GM21367 (cell line): ENCODE data around the gene BHLHE23.

ENCODE experiments used
- ATAC-seq: cut with Tn5 transposase; IDR thresholded peaks from one replicate; pipeline ENCODE4 v1.9.1; 2021; ENCODE audit not compliant: unreplicated experiment

BHLHE23 gene

DNA sequence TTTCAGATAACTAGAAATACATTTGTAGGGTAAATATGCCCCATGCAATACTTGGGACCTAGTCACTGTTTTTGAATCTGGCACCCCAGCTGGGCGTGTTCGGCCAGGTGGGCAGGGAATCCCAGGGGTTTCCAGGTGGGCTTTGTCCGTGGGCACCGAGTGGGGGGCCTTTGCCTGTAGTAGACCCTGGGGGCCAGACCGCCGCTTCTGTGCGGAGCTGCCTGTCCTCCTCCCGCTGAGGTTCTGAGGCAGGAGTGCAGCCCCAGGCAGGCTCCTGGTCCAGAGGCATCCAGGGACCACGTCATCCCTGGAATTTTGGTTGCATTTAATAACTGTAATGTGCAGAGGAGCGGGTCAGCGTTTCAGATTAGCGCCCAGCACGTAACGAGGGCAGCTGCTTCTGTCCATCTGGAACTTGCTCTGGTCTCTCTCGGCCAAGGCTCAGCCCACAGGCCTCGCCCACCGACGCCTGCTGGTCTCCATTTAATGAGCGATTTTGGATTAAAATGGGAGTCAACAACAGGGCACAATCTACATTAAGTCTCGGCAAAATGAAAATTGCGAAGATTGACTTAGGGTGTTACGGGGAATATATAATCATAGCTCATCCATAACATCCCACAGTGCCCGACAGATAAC, 12.8 kb downstream of the BHLHE23 start:
- ATAC-seq: no peak

DNA sequence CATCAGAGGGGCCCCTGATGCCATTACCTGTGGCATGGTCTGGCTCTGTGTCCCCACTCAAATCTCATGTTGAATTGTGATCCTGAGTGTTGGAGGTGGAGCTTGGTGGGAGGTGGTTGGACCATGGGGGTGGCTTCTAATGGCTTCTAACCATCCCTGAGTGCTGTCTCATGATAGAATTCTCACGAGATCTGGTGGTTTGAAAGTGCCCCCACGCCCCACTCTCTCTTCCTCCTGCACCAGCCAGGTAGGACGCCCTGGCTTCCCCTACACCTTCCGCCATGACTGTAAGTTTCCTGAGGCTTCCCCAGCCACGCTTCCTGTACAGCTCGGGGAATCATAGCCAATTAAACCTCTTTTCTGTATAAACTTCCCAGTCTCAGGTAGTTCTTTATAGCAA, 14.9 kb downstream of the BHLHE23 start:
- ATAC-seq: no peak

DNA sequence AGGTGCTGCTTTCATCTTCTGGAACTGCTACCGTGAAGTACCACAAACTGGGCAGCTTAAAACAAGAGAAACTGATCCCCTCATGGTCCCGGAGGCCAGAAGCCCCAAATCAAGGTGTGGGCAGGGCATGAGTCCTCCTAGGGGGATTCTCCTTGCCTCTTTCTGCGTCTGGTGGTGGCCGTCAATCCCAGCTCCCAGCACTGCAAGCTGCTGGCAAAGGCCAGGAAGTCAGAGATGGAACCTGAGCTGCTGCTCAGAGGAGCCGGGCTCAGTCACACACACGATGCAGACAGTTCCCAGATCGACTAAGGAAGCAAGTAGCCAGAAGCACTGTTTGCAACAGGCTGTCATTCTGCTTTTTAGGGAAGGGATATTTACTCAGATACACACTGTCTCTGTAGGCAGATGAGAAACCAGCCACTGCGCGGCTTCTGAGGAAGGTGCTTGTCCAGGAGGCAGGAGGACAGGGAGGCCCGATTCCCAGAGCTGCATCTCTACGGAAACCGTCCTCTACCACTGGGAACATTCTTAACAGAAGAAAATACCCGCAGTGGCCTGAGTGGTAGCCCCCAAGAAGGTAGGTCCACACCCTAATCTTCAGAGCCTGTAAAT, 15.5 kb downstream of the BHLHE23 start:
- ATAC-seq: no peak

DNA sequence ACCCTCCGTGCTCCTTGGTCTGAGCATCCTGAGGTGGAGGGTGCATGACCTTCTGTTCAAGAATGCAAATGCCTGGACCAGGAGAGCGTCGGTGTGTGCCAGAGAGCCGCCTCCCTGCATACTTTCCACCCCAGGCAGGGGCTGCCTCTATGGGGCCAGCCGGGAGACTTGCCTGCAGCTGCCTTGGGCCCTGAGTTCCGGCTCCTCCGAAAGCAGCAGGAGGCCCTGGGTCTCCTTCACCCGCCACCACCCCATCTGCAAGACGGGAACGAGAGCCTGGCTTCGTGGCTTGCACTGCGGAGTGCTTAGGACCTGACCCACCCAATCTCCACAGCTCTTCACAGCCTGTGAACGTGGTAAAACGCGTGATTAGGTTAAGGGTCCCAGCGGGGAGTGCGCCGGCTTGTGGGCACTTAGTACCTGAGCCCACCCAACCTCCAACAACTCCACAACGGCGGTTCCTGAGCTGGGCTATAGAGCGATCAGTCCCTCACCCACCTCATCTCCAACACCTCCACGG, 16.4 kb downstream of the BHLHE23 start:
- ATAC-seq: no peak

DNA sequence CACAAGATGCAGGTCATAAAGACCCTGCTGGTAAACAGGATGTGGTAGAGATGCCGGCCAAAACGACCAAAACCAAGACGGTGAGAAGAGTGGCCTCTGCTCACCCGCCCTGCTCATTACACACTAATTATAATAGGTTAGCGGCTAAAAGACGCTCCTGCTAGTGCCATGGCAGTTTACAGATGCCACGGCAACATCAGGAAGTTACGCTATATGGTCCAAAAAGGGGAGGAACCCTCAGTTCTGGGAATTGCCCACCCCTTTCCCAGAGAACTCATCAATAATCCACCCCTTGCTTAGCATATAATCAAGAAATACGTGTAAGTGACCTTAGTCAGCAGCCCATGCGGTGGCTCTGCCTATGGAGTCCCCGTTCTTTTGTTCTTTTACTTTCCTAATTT, 17.6 kb downstream of the BHLHE23 start:
- no peak for ATAC-seq

DNA sequence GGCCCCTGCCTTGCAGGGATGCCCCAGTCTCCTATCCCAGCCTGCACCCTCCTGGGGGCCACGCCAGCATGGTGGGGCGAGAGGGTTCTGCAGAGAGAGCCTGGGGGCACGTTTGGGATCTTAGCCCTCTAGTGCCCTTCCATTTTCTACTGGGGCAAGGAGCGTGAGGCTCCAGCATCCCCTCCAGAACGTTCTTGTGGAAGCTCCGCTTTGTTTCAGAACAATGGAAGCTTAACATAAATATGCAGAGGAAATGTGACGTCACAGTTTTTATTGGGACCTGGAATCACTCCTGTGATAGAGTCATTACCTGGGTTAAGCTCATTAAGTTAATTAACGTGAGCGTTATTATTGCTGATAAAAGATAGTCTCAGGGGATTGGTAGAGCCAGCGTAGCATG, 19.6 kb downstream of the BHLHE23 start:
- ATAC-seq: no peak

DNA sequence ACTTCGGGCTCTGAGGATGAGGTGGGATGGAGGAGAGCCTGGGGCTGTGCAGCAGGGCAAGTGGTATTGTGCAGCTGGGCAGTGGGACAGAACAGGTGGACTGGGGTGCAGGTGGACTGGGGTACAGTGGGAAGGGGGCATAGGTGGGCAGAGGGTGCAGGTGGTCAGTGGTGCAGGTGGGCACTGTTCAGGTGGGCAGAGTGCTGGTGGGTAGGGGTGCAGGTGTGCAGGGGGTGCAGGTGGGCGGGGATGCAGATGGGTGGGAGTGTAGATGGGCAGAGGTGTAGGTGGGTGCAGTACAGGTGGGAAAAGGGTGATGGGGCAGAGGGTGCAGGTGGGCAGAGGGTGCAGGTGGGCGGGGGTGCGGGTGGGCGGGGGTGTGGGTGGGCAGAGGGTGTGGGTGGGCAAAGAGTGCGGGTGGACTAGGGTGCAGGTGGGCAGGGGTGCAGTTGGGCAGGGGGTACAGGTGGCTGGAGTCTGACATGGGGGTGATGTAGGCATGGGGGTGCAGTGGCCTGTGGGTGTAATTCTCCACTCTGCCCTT, 20.4 kb downstream of the BHLHE23 start:
- no peak for ATAC-seq

DNA sequence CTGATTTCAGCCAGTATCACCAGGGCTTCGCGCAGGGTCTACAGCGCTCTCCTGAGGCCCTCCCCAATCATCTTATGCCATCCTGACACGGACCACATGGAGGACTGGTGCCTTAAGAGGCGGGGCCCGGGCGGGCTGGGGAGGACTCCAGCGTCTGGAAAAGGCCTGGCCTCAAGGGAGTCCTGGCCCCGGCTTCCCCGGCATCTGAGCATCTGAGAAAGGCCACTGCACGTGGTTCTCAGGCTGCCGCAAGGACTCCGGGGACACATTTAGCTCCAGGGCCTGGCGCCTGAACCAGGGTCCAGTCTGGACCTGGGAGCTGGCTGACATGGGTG, 21.4 kb downstream of the BHLHE23 start:
- ATAC-seq: no peak

DNA sequence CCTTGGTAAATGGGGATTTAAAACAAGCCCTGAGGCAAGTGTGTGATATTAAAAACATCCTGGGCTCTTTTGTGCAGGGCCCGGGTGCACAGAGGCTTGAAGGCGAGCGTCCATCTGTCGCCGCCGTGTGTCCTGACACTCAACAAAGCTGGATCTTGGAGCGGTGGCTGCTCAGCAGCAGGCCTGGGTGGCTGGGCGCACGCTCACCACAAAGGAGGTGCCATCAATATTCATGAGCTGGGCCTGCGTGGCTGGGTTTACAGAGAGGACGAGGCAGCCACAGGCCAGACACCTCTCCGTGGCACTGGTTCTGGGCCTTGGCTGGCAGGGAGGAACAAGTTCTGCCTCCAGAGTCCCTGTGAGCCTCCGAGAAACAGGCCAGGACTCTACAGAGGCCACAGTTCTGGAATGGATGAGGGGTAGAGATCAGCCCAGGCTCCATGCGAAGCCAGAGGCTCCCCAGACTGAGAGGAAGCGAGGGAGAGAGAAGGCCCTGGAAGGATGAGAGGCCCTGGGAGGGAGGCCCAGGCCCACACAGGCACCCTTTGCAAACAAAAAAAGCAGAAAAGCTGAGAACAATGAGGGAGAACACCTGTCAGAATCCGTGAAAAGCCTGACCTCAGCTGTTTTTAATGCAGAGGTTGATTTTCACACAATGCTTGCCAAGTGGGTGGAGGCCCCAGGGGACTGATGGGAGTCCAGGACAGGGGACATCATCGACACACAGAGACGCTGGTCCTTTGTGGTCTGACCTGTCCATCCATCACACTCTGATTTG, 21.9 kb downstream of the BHLHE23 start:
- ATAC-seq: no peak

DNA sequence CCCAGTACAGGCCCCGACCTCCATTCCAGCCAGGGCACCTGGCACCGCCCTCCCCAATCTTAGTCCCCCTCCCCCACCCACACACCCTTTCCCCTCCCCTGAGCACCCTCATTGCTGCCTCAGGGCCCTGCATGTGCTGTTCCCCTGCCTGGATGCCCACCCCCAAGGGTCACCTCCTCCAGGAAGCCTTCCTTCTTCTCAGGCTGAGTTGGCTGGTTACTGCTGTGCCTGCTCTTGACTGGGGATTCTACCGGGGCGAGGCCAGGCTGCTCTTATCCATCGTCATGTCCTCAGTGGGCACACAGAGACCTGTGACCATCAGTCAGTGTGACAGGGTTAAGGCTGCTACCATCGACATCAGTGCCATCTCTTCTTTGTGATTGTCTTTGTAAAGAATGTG, 23.6 kb downstream of the BHLHE23 start:
- no peak for ATAC-seq

DNA sequence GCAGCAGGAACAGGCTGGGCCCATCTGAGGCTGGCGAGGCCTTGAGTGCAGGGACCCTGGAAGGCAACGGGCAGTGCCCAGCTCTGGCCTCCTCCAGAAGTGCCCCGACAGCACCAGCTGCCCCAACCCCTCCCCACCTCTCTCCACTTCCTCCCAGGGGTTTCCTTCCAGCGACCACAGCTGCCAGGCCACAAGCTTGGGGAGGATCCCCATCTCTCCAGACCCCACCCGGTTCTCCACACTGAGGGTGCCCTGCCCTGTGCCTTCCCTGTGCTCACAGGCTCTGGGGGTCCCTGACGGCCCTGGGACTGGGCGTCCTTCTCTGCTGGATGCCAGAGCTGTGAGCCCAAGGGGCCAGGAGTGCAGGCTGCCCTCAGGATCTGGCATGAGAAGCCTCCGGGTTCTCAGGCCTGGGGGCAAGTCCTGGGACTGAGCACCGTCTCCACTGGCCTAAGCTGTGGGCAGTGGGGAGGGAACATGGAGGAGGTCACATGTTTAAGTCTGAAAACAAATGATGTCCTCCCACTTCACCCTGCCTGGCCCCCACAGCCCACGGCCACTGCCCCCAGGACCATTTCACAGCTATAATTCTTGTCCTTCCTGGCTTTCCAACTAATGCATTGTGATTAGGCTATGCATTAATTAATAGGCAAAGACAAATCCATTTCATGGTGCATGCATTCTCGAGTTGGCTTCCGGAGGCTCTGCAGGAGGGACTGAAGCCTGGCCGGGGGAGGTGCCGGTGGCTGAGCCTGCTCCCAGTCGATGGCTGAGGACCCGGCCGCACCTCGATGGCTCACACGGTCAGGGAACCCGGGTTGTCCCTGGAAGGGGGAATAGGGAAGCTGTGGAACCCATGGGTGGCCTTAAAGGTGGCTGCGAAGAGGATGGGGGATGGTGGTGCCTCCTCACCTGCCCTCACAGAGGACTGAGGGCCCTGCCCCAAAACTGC, 24.4 kb downstream of the BHLHE23 start:
- no peak for ATAC-seq

DNA sequence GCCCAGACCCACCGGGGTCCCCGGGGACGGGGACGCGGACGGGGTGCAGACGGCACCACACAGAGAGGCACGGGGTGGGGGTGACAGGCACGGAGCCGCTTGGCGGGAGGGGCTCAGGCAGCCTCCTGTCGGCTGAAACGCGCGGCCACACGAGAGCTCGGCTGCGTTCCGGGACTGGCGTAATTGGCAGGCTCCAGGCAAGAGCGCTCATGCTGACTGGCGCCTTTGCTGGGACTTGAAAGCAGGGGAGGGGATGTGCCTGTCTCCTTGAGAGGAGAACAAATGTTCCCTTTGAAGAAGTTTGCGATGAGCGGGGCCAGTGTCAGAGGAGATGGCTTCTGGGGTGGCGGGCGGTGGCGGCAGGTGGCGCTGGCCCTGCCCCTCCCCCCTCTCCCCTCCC, 25.8 kb downstream of the BHLHE23 start:
- ATAC-seq: no peak

DNA sequence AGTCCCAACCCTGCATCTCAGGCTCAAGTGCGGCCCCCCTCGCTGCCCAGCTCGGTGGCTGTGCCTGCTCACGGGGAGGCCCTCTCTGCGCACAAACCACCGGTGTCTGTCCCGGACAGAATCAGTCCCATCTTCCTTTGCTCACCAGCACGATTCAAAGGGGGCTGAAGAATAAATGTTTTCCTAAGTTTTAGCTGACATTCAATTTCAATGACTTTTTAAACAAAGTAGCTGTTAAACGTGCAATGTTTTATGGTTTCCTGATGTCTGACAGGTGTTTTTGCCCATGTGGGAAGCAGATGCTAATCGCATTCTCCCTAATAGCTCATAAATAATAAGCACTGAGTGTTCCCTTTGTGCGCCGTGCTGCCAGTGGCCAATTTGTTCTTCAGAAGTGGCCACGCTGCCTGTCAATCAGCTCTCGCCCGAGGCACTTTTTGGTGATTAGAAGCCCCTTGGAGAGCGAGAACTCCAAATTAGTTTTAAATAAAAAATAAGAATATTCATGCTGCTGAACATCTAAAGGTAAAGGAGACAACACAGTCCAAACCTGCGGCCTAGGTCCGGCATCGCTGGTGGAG, 26.3 kb downstream of the BHLHE23 start:
- no peak for ATAC-seq

DNA sequence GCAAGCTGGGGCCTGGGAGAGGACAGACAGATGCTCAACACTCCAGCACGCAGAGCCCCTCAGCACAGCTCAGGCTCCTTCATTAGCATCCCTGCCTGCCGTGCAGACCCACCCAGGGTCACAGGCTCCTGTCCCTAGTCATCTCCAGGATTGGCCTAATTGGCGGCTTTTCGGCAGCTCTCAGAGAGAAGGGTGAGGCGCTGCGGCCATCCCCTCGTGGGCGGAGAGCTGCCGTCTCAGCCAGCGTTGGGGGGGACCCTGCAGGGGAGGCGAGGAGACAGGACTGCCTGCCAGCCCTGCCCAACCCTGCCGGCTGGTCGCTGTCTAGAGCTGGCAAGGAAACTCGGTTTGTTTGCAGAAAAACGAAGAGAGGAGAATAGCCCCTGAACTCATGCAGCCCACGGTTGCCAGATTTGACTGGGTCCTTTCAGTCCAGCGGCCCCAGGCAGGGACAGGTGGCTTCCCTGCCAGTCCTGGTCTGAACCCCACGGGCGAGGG, 26.8 kb downstream of the BHLHE23 start:
- no peak for ATAC-seq

DNA sequence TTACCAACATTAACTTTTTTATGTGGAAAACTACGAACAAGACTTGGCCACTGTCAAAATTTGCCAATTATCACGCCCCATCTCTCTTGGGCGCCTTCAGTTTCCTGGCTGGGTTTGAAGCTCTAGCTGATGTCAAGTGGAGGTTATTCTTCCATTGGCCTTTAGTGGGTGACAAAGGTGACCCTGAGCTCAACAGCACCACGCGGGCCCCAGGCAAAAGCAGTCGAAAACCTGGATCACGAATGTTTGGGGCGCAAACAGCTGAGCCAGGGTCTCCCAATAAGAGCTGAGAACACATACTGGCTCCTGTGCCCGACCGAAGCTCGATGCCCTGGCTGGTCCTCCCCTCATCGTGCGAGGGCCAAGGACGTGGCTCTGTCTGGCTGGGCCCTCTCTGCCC, 27.5 kb downstream of the BHLHE23 start:
- ATAC-seq: no peak

DNA sequence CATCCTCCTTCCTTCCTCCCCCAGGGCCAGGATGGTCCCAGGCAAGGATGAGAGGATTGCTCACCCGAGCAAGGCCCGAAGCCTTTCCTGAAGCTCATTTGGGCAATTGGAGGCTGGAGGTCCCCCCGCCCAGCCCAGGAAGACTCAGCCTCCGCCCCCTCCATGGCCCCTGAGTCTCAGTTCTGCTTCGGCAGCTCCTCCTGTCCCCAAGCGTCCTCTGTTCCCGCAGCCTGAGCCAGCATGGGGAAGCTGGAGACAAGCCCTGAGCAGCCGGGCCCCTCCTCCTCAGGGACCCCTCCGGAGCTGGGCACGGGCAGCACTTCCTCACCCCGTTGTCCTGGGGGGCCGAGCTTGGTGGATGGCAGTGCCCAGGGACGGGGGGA, 28.2 kb downstream of the BHLHE23 start:
- ATAC-seq: no peak

DNA sequence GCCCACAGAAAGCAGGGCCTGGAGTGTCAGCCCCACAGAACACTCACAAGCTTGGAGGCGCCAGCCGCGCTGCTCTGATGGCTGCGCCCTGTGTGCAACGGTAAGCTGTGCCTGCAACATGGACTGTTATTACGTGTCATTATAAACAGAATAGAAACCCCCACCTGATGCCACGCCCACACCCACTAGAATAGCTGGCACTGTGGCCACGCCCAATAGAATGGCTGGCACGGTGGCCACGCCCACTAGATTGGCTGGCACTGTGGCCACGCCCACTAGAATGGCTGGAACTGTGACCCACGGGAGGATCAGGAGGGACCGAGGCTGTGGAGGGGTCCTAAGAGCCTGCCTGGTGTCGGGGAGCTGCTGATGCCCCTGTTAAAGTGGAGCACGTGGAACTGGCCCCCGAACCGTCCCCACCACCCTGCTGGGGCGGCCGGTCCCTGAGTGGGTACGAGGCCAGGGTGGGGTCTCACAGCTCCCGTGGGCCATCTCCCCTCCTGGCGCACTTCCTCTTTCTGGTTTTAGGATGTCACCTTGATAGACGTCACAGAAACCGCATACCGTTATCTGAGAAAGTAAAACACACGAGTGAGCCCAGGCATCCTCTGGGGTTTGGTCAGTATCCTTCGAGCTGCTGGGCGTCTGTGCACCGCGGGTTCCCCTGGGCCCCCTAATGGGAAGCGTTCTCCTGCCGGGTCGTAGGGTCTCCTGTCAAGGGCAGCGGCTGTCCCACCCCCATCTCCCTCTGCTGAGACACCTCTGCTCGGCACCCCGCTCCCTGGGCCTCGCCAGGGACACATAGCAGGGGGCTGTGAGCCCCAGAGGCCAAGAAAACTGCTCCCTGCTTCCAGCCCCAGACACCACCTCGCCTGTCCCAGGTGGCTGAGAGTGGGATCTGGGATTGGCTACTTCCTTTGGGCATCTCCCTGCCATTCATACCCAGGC, 28.9 kb downstream of the BHLHE23 start:
- peak; percentile 47 for ATAC-seq

DNA sequence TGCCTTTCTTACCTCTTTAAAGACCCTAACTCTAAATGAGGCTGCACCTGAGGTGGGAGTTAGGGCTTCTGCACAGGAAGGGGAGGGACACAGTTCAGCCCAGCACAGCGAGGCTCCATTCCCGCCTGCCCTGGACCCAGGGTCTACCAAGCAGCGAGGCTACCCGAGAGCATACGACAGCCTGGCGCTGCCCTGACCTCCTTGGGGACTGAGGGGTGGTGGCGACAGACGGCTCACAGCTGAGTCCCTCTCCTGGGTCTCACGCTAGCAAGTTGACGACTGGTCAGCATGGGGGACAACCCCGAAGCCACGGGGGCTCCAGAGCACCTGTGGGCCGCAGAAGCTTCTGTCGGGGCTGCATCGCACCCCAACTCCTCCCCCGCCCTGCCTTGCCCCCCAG, 29.9 kb downstream of the BHLHE23 start:
- no peak for ATAC-seq

DNA sequence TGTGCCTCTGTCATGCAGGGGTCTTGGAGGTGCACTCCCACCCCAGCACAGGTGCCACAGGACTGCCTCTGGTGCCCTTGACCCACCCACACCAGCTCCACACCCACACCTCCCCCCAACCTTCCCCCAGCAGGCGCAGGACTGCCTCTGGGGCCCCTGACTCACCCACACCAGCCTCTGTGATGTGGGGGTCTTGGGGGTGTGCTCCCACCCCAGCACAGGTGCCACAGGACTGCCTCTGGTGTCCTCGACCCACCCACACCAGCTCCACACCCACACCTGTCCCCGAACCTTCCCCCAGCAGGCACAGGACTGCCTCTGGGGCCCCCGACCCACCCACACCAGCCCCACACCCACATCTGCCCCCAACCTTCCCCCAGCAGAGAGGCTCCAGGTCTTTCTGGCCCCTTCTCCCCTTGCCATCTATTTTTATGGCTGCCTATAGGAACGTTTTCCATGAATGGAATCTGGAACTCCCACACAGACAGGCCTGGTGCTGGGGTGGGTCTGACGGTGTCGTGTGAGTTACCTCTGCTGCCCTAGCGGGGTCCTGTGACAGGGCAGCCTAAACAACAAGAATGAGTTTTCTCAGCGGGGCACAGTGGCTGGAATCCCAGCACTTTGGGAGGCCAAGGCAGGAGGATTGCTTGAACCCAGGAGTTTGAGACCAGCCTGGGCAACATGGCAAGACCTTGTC, 30.8 kb downstream of the BHLHE23 start:
- ATAC-seq: no peak
